HUES64 (cell line): ENCODE measurements around the gene ADCY7.

ENCODE experiments used
- H3K27ac ChIP-seq: 2 replicates; pipeline ENCODE4 v1.7.0; 2013; ENCODE audit warnings: low read depth, low read length, inconsistent platforms
- H3K27me3 ChIP-seq: 2 replicates; pipeline ENCODE4 v1.6.1; 2013; ENCODE audit warnings: mild to moderate bottlenecking, low read length; ENCODE audit not compliant: insufficient read depth
- H3K36me3 ChIP-seq: 2 replicates; pipeline ENCODE4 v1.6.1; 2013; ENCODE audit warnings: mild to moderate bottlenecking, low read length; ENCODE audit not compliant: insufficient read depth
- H3K4me1 ChIP-seq: 2 replicates; pipeline ENCODE4 v1.6.1; 2013; ENCODE audit warnings: mild to moderate bottlenecking, low read length, moderate library complexity; ENCODE audit not compliant: insufficient read depth
- H3K4me3 ChIP-seq: 2 replicates; pipeline ENCODE4 v1.5.1; 2013; ENCODE audit warnings: mild to moderate bottlenecking, low read length, moderate library complexity
- H3K9ac ChIP-seq: 2 replicates; pipeline ENCODE4 v1.6.1; 2013; ENCODE audit warnings: mild to moderate bottlenecking, low read depth, low read length
- H3K9me3 ChIP-seq: 2 replicates; pipeline ENCODE4 v1.6.1; 2013; ENCODE audit warnings: low read depth, low read length; ENCODE audit not compliant: insufficient read depth
- WGBS: fragments of 150-250, 120-280 bp; methylation state at CpG from one replicate; pipeline ENCODE4 v1.1.7; 2013; ENCODE audit warnings: missing lambda C conversion rate; 5-methylcytosine and 5-hydroxymethylcytosine counted together

The ADCY7 gene

GRCh38 chr16:50269769-50270509 is 3.6 kb downstream of the ADCY7 start:
- Histone ChIP-seq H3K27me3 (no peaks in the 10 kb centered on the region), H3K9me3 (no peaks in the 10 kb centered on the region), H3K4me1 (peaks cover 15% of the 10 kb centered on the region), H3K4me3 (no peak overlapping the region), H3K9ac (no peak overlapping the region), H3K36me3 (no peaks in the 10 kb centered on the region), H3K27ac (no peak overlapping the region)
- 90% methylated on average over 12 of the region's 12 CpGs for WGBS

GRCh38 chr16:50270510-50271147 is 4.3 kb downstream of the ADCY7 start:
- Histone ChIP-seq H3K36me3 (no peaks in the 10 kb centered on the region), H3K4me1 (peaks cover 15% of the 10 kb centered on the region), H3K27ac (no peak overlapping the region), H3K4me3 (no peak overlapping the region), H3K9me3 (no peaks in the 10 kb centered on the region), H3K27me3 (no peaks in the 10 kb centered on the region), H3K9ac (no peak overlapping the region)
- 94% methylated on average over 12 of the region's 13 CpGs for WGBS

GRCh38 chr16:50271148-50272041 is 5.0 kb downstream of the ADCY7 start:
- WGBS, result 92% methylated on average over 15 of the region's 15 CpGs
- peaks cover 10% of the 10 kb centered on the region; the same call in 1 of the 2 replicates for H3K4me1 ChIP-seq
- H3K9me3 ChIP-seq, result no peaks in the 10 kb centered on the region
- H3K4me3 ChIP-seq, result no peak overlapping the region
- H3K27me3 ChIP-seq, result no peaks in the 10 kb centered on the region
- no peak overlapping the region for H3K27ac ChIP-seq
- no peaks in the 10 kb centered on the region for H3K36me3 ChIP-seq
- H3K9ac ChIP-seq, result no peak overlapping the region

DNA sequence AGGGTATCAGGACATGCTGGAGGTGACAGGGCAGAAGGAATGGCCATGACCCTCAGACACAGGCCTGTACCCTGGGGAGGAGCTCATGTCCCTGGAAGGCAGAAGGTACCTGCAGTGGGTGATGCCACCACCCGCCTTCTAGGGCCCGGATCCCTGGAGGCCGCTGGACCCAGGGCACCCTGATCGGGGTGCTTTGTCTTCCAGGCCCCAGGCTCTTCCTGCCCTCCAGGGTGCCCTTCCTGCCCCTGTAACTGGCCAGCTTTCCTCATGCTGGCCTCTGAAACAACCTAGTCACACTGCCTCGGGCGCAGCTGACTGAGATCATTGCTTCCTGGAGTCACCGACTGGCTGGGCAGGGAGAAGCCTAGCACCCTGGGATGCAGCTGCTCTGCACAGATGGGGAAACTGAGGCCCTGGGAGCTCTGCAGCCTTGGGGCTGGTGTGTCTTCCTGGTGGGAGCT is 5.8 kb downstream of the ADCY7 start:
- Histone ChIP-seq H3K4me3 (no peak overlapping the region), H3K27me3 (no peaks in the 10 kb centered on the region), H3K36me3 (no peaks in the 10 kb centered on the region), H3K27ac (no peak overlapping the region), H3K4me1 (0 out of 2 replicates have a peak, but pooled peaks cover 4% of the 10 kb centered on the region), H3K9me3 (no peaks in the 10 kb centered on the region), H3K9ac (no peak overlapping the region)
- WGBS, result 93% methylated on average over 7 of the region's 7 CpGs

GRCh38 chr16:50272687-50273381 is 6.5 kb downstream of the ADCY7 start:
- Histone ChIP-seq H3K27me3 (no peaks in the 10 kb centered on the region), H3K4me1 (no peaks in the 10 kb centered on the region), H3K9me3 (no peaks in the 10 kb centered on the region), H3K27ac (no peak overlapping the region), H3K4me3 (no peak overlapping the region), H3K9ac (no peak overlapping the region), H3K36me3 (no peaks in the 10 kb centered on the region)
- WGBS, result 87% methylated on average over 5 of the region's 5 CpGs

DNA sequence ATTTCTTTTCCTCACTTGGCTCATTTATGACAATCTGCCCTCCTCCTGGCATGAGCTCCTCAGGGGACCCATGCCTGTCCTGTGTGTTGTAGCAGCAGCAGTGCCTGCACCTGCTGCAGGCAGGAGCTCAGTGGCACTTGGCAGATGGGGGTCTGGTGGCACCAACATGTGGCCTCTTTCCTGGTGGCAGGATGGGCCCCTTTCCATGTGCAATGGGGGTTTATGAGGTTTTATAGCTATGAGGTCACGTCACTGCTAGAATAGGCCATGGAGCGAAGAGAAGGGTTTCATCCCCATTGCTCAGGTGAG is 7.0 kb downstream of the ADCY7 start:
- no peak overlapping the region for H3K9ac ChIP-seq
- H3K27ac ChIP-seq, result no peak overlapping the region
- no peaks in the 10 kb centered on the region for H3K9me3 ChIP-seq
- no peaks in the 10 kb centered on the region for H3K36me3 ChIP-seq
- WGBS, result 89% methylated on average over 2 of the region's 2 CpGs
- H3K4me3 ChIP-seq, result no peak overlapping the region
- H3K4me1 ChIP-seq, result no peaks in the 10 kb centered on the region
- no peaks in the 10 kb centered on the region for H3K27me3 ChIP-seq

DNA sequence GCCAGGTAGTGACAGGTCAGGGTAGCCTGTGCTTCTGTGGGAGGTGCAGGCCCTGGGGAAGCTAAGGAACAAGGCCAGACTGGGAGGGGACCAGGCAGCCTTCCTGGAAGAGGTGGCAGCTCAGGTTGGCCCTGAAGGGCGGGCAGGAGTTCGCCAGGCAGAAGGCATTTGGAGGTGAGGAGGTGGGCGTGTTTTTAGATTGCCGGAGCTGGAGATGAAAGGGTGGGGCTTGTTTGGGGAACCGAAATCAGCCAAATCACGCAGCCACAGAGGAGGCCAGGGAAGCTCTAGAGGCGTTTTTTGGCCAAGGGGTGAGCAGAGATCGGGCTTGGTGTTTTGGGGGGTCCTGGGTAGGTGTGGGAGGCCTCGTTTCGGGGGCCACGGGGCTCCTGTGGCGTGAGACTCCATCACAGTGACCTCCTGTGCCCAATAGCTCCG is 7.6 kb downstream of the ADCY7 start:
- Histone ChIP-seq H3K27me3 (no peaks in the 10 kb centered on the region), H3K4me1 (no peaks in the 10 kb centered on the region), H3K4me3 (no peak overlapping the region), H3K9ac (no peak overlapping the region), H3K9me3 (no peaks in the 10 kb centered on the region), H3K27ac (no peak overlapping the region), H3K36me3 (no peaks in the 10 kb centered on the region)
- WGBS, result 77% methylated on average over 13 of the region's 13 CpGs

GRCh38 chr16:50274326-50275097 is 8.2 kb downstream of the ADCY7 start:
- WGBS, result 93% methylated on average over 18 of the region's 18 CpGs
- Histone ChIP-seq H3K27ac (no peak overlapping the region), H3K27me3 (no peaks in the 10 kb centered on the region), H3K9ac (no peak overlapping the region), H3K4me1 (peaks cover 4% of the 10 kb centered on the region; the same call in 1 of the 2 replicates), H3K36me3 (no peaks in the 10 kb centered on the region), H3K4me3 (no peak overlapping the region), H3K9me3 (no peaks in the 10 kb centered on the region)

- H3K9me3 ChIP-seq, result no peaks in the 10 kb centered on the region
- H3K36me3 ChIP-seq, result no peaks in the 10 kb centered on the region
- H3K4me1 ChIP-seq, result peaks cover 8% of the 10 kb centered on the region; the same call in 1 of the 2 replicates
- H3K27me3 ChIP-seq, result no peaks in the 10 kb centered on the region
- WGBS, result 92% methylated on average over 3 of the region's 3 CpGs
- H3K27ac ChIP-seq, result no peak overlapping the region
- no peak overlapping the region for H3K9ac ChIP-seq
- no peak overlapping the region for H3K4me3 ChIP-seq
These were observed 8.7 kb downstream of the ADCY7 start for GRCh38 chr16:50275098-50275415.
